Common myeloid progenitor, CD34-positive (primary cell): ENCODE data around the gene SLC2A13.

Source experiments
- CTCF ChIA-PET: fragments of 350-600 bp; sonication (Branson Sonifier 250); formaldehyde crosslinking; loops from one replicate; lab custom pipeline; 2021; ENCODE audit warnings: antibody characterized with exemption; lab: Charles Lee
- POLR2A ChIA-PET: fragments of 350-600 bp; sonication (Branson Sonifier 250); formaldehyde crosslinking; loops from one replicate; lab custom pipeline; 2021; ENCODE audit warnings: antibody characterized with exemption; lab: Charles Lee
- DNase-seq, 3 donors: peaks; one replicate each; pipeline versions ENCODE4 v3.0.0 to v3.0.0-alpha.2; 2013
- H3K27ac ChIP-seq, 2 experiments: 1 replicate in 1 of 2; 2 replicates in 1 of 2; pipeline ENCODE4 v1.7.0; 2013; ENCODE audit warnings: inconsistent platforms in 2 of 2, low read length in 2 of 2, mild to moderate bottlenecking in 2 of 2, low read depth in 1 of 2, moderate library complexity in 1 of 2; ENCODE audit not compliant: severe bottlenecking in 2 of 2, insufficient read depth in 1 of 2, poor library complexity in 1 of 2
- H3K27me3 ChIP-seq, 5 experiments: replicated peaks in 2 of 5; 1 replicate in 3 of 5; 2 replicates in 2 of 5; pipeline versions ENCODE4 v1.6.1 to v1.7.0; 2013; ENCODE audit warnings: low read length in 4 of 5, mild to moderate bottlenecking in 2 of 5, moderate library complexity in 2 of 5, inconsistent platforms in 1 of 5; ENCODE audit not compliant: insufficient read depth in 5 of 5, control insufficient read depth in 4 of 5
- H3K36me3 ChIP-seq, 4 experiments: 1 replicate in 2 of 4; 2 replicates in 2 of 4; pipeline versions ENCODE4 v1.6.1 to v1.7.0; 2013; ENCODE audit warnings: low read length in 3 of 4, control low read depth in 1 of 4, mild to moderate bottlenecking in 1 of 4; ENCODE audit not compliant: control insufficient read depth in 4 of 4, insufficient read depth in 4 of 4
- H3K4me1 ChIP-seq, 4 experiments: 1 replicate in 3 of 4; 2 replicates in 1 of 4; pipeline versions ENCODE4 v1.6.1 to v1.7.1; 2013; ENCODE audit warnings: low read length in 3 of 4, mild to moderate bottlenecking in 3 of 4, control low read depth in 1 of 4, inconsistent platforms in 1 of 4, moderate library complexity in 1 of 4; ENCODE audit not compliant: control insufficient read depth in 4 of 4, insufficient read depth in 4 of 4; ENCODE audit errors: control extremely low read depth in 1 of 4
- H3K4me3 ChIP-seq, 7 experiments: 1 replicate in 4 of 7; 2 replicates in 3 of 7; pipeline versions ENCODE4 v1.5.1 to v1.7.0; 2013; ENCODE audit warnings: mild to moderate bottlenecking in 7 of 7, low read length in 6 of 7, moderate library complexity in 6 of 7, inconsistent platforms in 2 of 7, low read depth in 2 of 7, control low read depth in 1 of 7; ENCODE audit not compliant: insufficient read depth in 4 of 7, control insufficient read depth in 1 of 7; ENCODE audit errors: extremely low read depth in 1 of 7
- H3K9me3 ChIP-seq, 5 experiments: 1 replicate in 4 of 5; 2 replicates in 1 of 5; pipeline versions ENCODE4 v1.6.1 to v1.7.1; 2013; ENCODE audit warnings: low read length in 4 of 5, mild to moderate bottlenecking in 2 of 5, inconsistent platforms in 1 of 5, low read depth in 1 of 5, moderate library complexity in 1 of 5; ENCODE audit not compliant: control insufficient read depth in 4 of 5, insufficient read depth in 2 of 5; ENCODE audit errors: control extremely low read depth in 1 of 5
- WGBS: methylation state at CpG from one replicate; pipeline ENCODE4 v1.1.5; 2013; ENCODE audit not compliant: insufficient coverage; 5-methylcytosine and 5-hydroxymethylcytosine counted together

The SLC2A13 gene

GRCh38 chr12:40017488-40017887, 88.4 kb downstream of the SLC2A13 start:
- DNase-seq, result no peak
- no CpG with 5 or more reads among the region's 1 CpG for WGBS
- no peaks in the 10 kb centered on the region for H3K4me1 ChIP-seq
- H3K27ac ChIP-seq, result no peak overlapping the region
- no peaks in the 10 kb centered on the region for H3K27me3 ChIP-seq
- POLR2A ChIA-PET, result no interaction called here
- H3K36me3 ChIP-seq, result no peaks in the 10 kb centered on the region
- no peak overlapping the region for H3K4me3 ChIP-seq
- CTCF ChIA-PET, result no interaction called here
- no peaks in the 10 kb centered on the region for H3K9me3 ChIP-seq

GRCh38 chr12:40016980-40017379, 88.9 kb downstream of the SLC2A13 start:
- no peak for DNase-seq
- H3K27me3 ChIP-seq, result no peaks in the 10 kb centered on the region
- ChIA-PET POLR2A (no interaction called here), CTCF (no interaction called here)
- H3K27ac ChIP-seq, result no peak overlapping the region
- 86% methylated on average over 1 of the region's 3 CpGs for WGBS
- no peaks in the 10 kb centered on the region for H3K36me3 ChIP-seq
- no peaks in the 10 kb centered on the region for H3K4me1 ChIP-seq
- no peaks in the 10 kb centered on the region for H3K9me3 ChIP-seq
- H3K4me3 ChIP-seq, result no peak overlapping the region

GRCh38 chr12:40015881-40016280, 90.0 kb downstream of the SLC2A13 start:
- no peaks in the 10 kb centered on the region for H3K9me3 ChIP-seq
- ChIA-PET CTCF (no interaction called here), POLR2A (no interaction called here)
- peaks cover 0 to 6% (median 2%) of the 10 kb centered on the region in 4 experiments for H3K4me1 ChIP-seq
- no peaks in the 10 kb centered on the region for H3K36me3 ChIP-seq
- H3K4me3 ChIP-seq, result no peak overlapping the region
- DNase-seq, result no peak
- H3K27me3 ChIP-seq, result no peaks in the 10 kb centered on the region
- H3K27ac ChIP-seq, result no peak overlapping the region
- WGBS, result no CpG with 5 or more reads among the region's 2 CpGs

GRCh38 chr12:40015345-40015744, 90.5 kb downstream of the SLC2A13 start:
- H3K4me1 ChIP-seq, result peaks cover 0 to 6% (median 2%) of the 10 kb centered on the region in 4 experiments
- no peak for DNase-seq
- CTCF ChIA-PET, result no interaction called here
- H3K36me3 ChIP-seq, result no peaks in the 10 kb centered on the region
- POLR2A ChIA-PET, result no interaction called here
- H3K9me3 ChIP-seq, result no peaks in the 10 kb centered on the region
- H3K27me3 ChIP-seq, result no peaks in the 10 kb centered on the region
- no peak overlapping the region for H3K27ac ChIP-seq
- 92% methylated on average over 2 of the region's 2 CpGs for WGBS
- no peak overlapping the region for H3K4me3 ChIP-seq

GRCh38 chr12:40013847-40014246, 92.0 kb downstream of the SLC2A13 start:
- no peaks in the 10 kb centered on the region for H3K9me3 ChIP-seq
- no peak overlapping the region for H3K4me3 ChIP-seq
- H3K27ac ChIP-seq, result no peak overlapping the region
- no peaks in the 10 kb centered on the region for H3K36me3 ChIP-seq
- POLR2A ChIA-PET, result no interaction called here
- peaks cover 0 to 6% (median 2%) of the 10 kb centered on the region in 4 experiments for H3K4me1 ChIP-seq
- CTCF ChIA-PET, result interaction anchor here (0.9 to 6.3 kb wide), 4 partner anchors 10 to 94 kb away, joined by 3 to 65 read pairs (median 4); partner anchors contain the start of gene SLC2A13
- WGBS, result no CpG with 5 or more reads among the region's 2 CpGs
- DNase-seq, result no peak
- H3K27me3 ChIP-seq, result no peaks in the 10 kb centered on the region

GRCh38 chr12:40013292-40013691, 92.6 kb downstream of the SLC2A13 start:
- ChIA-PET CTCF (interaction anchor here (0.8 to 6.3 kb wide), 5 partner anchors 9 to 95 kb away, joined by 3 to 65 read pairs (median 4); partner anchors contain the start of gene SLC2A13), POLR2A (no interaction called here)
- H3K4me1 ChIP-seq, result peaks cover 0 to 6% (median 2%) of the 10 kb centered on the region in 4 experiments
- no peak for DNase-seq
- H3K27me3 ChIP-seq, result no peaks in the 10 kb centered on the region
- no peak overlapping the region for H3K27ac ChIP-seq
- no peaks in the 10 kb centered on the region for H3K9me3 ChIP-seq
- WGBS, result no CpG with 5 or more reads among the region's 1 CpG
- H3K36me3 ChIP-seq, result no peaks in the 10 kb centered on the region
- H3K4me3 ChIP-seq, result no peak overlapping the region

- Histone ChIP-seq H3K36me3 (no peaks in the 10 kb centered on the region), H3K4me3 (no peak overlapping the region), H3K27ac (no peak overlapping the region), H3K4me1 (peaks cover 0 to 6% (median 2%) of the 10 kb centered on the region in 4 experiments), H3K9me3 (no peaks in the 10 kb centered on the region), H3K27me3 (no peaks in the 10 kb centered on the region)
- POLR2A ChIA-PET, result no interaction called here
- no peak for DNase-seq
- CTCF ChIA-PET, result interaction anchor here (0.6 to 6.3 kb wide), 4 partner anchors 11 to 694 kb away, joined by 3 to 65 read pairs (median 4); partner anchors contain the start of gene SLC2A13
- whole genome bisulfite sequencing, result 70% methylated on average over 3 of the region's 3 CpGs
Observed at GRCh38 chr12:40012711-40013110, 93.2 kb downstream of the SLC2A13 start.
